SK-N-SH treated with all-trans-retinoic acid at 6 μM for 48 hours (cell line): ENCODE data around the gene FCHSD2.
"Not testable (repeated sequence)": the region's sequence is repeated elsewhere in the genome, so short reads cannot be mapped to it uniquely, and the experiment has no call there.

Experiments used
- ATAC-seq: fragments of 200-7000 bp; cut with Tn5 transposase; 3 replicates; pipeline ENCODE4 v1.9.1; 2020; ENCODE audit warnings: mild to moderate bottlenecking, moderate library complexity
- ARNTL ChIP-seq: fragments of 450-650 bp; formaldehyde crosslinking; IDR thresholded peaks from 2 replicates; pipeline ENCODE4 v1.5.0; 2020; ENCODE audit warnings: low read depth, mild to moderate bottlenecking, moderate library complexity, borderline replicate concordance
- BACH2 ChIP-seq: fragments of 250-450 bp; sonication (Bioruptor Pico); IDR thresholded peaks from 2 replicates; pipeline ENCODE4 v1.9.0; 2021; ENCODE audit warnings: mild to moderate bottlenecking, borderline replicate concordance
- CREB5 ChIP-seq: fragments of 250-450 bp; sonication (Bioruptor Pico); IDR thresholded peaks from 2 replicates; pipeline ENCODE4 v1.5.1; 2020; ENCODE audit warnings: low read depth, mild to moderate bottlenecking, moderate library complexity
- CSDC2 ChIP-seq: fragments of 250-450 bp; sonication (Bioruptor Pico); IDR thresholded peaks from 2 replicates; pipeline ENCODE4 v1.5.0; 2020; ENCODE audit warnings: mild to moderate bottlenecking, moderate library complexity
- CSRNP3 ChIP-seq: fragments of 250-450 bp; sonication (Bioruptor Pico); IDR thresholded peaks from 2 replicates; pipeline ENCODE4 v1.5.1; 2021; ENCODE audit warnings: mild to moderate bottlenecking, moderate library complexity
- ESRRG ChIP-seq: fragments of 250-450 bp; sonication (Bioruptor Pico); IDR thresholded peaks from 2 replicates; pipeline ENCODE4 v1.6.1; 2021; ENCODE audit warnings: mild to moderate bottlenecking
- GLIS3 ChIP-seq: fragments of 250-450 bp; sonication (Bioruptor Pico); IDR thresholded peaks from 2 replicates; pipeline ENCODE4 v1.5.0; 2020; ENCODE audit warnings: mild to moderate bottlenecking, moderate library complexity
- ISL1 ChIP-seq: fragments of 250-450 bp; sonication (Bioruptor Pico); IDR thresholded peaks from 2 replicates; pipeline ENCODE4 v2.1.2; 2022; ENCODE audit warnings: mild to moderate bottlenecking, moderate library complexity
- OSR1 ChIP-seq: fragments of 250-450 bp; sonication (Bioruptor Pico); IDR thresholded peaks from 2 replicates; pipeline ENCODE4 v1.8.0; 2022; ENCODE audit warnings: moderate library complexity, mild to moderate bottlenecking, inconsistent platforms
- PATZ1 ChIP-seq: fragments of 250-450 bp; sonication (Bioruptor Pico); IDR thresholded peaks from 2 replicates; pipeline ENCODE4 v1.8.0; 2020; ENCODE audit warnings: mild to moderate bottlenecking, moderate library complexity, borderline replicate concordance
- PPARA ChIP-seq: fragments of 250-450 bp; sonication (Bioruptor Pico); IDR thresholded peaks from 2 replicates; pipeline ENCODE4 v1.5.0; 2020; ENCODE audit warnings: mild to moderate bottlenecking, borderline replicate concordance
- RARB ChIP-seq: fragments of 250-450 bp; sonication (Bioruptor Pico); IDR thresholded peaks from 2 replicates; pipeline ENCODE4 v1.8.0; 2021; ENCODE audit warnings: mild to moderate bottlenecking, moderate library complexity
- TCF4 ChIP-seq: fragments of 250-450 bp; sonication (Bioruptor Pico); IDR thresholded peaks from 2 replicates; pipeline ENCODE4 v1.8.0; 2021; ENCODE audit warnings: mild to moderate bottlenecking, moderate library complexity, borderline replicate concordance
- TOX ChIP-seq: fragments of 250-450 bp; sonication (Bioruptor Pico); IDR thresholded peaks from 2 replicates; pipeline ENCODE4 v1.8.0; 2021; ENCODE audit warnings: mild to moderate bottlenecking, moderate library complexity, borderline replicate concordance
- TSHZ2 ChIP-seq: fragments of 250-450 bp; sonication (Bioruptor Pico); IDR thresholded peaks from 2 replicates; pipeline ENCODE4 v1.5.0; 2020; ENCODE audit warnings: mild to moderate bottlenecking, moderate library complexity
- ZC3H10 ChIP-seq: fragments of 250-450 bp; sonication (Bioruptor Pico); IDR thresholded peaks from 2 replicates; pipeline ENCODE4 v1.5.1; 2021; ENCODE audit warnings: mild to moderate bottlenecking, moderate library complexity
- ZFP3 ChIP-seq: fragments of 250-450 bp; sonication (Bioruptor Pico); IDR thresholded peaks from 2 replicates; pipeline ENCODE4 v1.5.0; 2020; ENCODE audit warnings: mild to moderate bottlenecking, moderate library complexity
- ZFP30 ChIP-seq: fragments of 450-650 bp; formaldehyde crosslinking; IDR thresholded peaks from 2 replicates; pipeline ENCODE4 v1.5.0; 2022; ENCODE audit warnings: mild to moderate bottlenecking, moderate library complexity
- ZNF70 ChIP-seq: fragments of 450-650 bp; formaldehyde crosslinking; IDR thresholded peaks from 2 replicates; pipeline ENCODE4 v1.5.0; 2020; ENCODE audit warnings: mild to moderate bottlenecking, moderate library complexity
- ZNF8 ChIP-seq: fragments of 450-650 bp; formaldehyde crosslinking; IDR thresholded peaks from 2 replicates; pipeline ENCODE4 v1.5.0; 2020; ENCODE audit warnings: mild to moderate bottlenecking, moderate library complexity

The FCHSD2 gene

GRCh38 chr11:73074319-73074718, 67.8 kb downstream of the FCHSD2 start (continued):
- TF ChIP-seq ZNF70 (CRISPR knock-in tag), result no peak

- TF ChIP-seq OSR1 (CRISPR knock-in tag) (no peak), ISL1 (CRISPR knock-in tag) (no peak), RARB (no peak), ZNF8 (CRISPR knock-in tag) (no peak), PATZ1 (no peak), CSDC2 (CRISPR knock-in tag) (no peak), TSHZ2 (CRISPR knock-in tag) (no peak), ZFP3 (CRISPR knock-in tag) (no peak), GLIS3 (CRISPR knock-in tag) (no peak), ESRRG (no peak), CSRNP3 (no peak), ARNTL (no peak), PPARA (CRISPR knock-in tag) (no peak), TOX (CRISPR knock-in tag) (no peak)
- ATAC-seq, result peak; percentile 75
Measured at GRCh38 chr11:73072935-73073481, 69.1 kb downstream of the FCHSD2 start.

GRCh38 chr11:73070653-73071052, 71.5 kb downstream of the FCHSD2 start:
- ATAC-seq, result no peak
- TF ChIP-seq TCF4 (CRISPR knock-in tag) (no peak), CREB5 (no peak), ESRRG (no peak), CSDC2 (CRISPR knock-in tag) (no peak), ISL1 (CRISPR knock-in tag) (no peak), ZFP30 (CRISPR knock-in tag) (no peak), PATZ1 (no peak), ARNTL (no peak), ZC3H10 (CRISPR knock-in tag) (no peak), OSR1 (CRISPR knock-in tag) (no peak), BACH2 (CRISPR knock-in tag) (no peak), TOX (CRISPR knock-in tag) (no peak)

GRCh38 chr11:73061857-73062424, 80.2 kb downstream of the FCHSD2 start:
- not testable (repeated sequence) for ATAC-seq

- not testable (repeated sequence) for ATAC-seq
Measured at GRCh38 chr11:73061434-73061833, 80.7 kb downstream of the FCHSD2 start.
